OCI-LY7 (cell line): ENCODE data around the gene THOC1.

ENCODE experiments used
- EZH2phosphoT487 ChIP-seq: fragments of 200-600 bp; sonication (generic); IDR thresholded peaks from 2 replicates; pipeline ENCODE4 v1.6.1; 2018; ENCODE audit warnings: low read depth, borderline replicate concordance, mild to moderate bottlenecking, mixed run types, antibody characterized with exemption, low read length, moderate library complexity, mixed read lengths
- TF ChIP-seq, protein P1 (sequence below): fragments of 200-600 bp; sonication (generic); conservative IDR thresholded peaks from 2 replicates; pipeline ENCODE4 v1.5.1; 2014; ENCODE audit warnings: mild to moderate bottlenecking, antibody characterized with exemption, low read length, moderate library complexity, mixed read lengths

DNA sequence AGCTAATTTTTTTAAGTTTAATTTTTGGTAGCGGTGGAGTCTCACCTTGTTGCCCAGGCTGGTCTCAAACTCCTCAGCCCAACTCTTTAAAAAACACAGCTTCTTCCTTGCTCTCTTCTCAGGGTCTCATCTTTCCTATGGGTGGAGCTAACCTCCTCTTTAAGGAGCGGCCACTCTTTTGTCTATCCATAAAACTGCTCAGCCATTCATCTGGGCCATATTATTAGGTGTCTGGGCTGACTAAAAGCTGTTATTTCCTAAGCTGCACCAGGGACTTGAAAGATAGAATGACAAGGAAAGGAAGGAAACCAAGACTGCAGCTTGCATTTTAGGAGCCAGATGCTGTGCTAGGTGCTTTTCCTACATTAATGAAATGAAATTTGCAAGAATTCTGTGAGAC, 35.8 kb upstream of the THOC1 start:
- TF ChIP-seq, protein P1, sequence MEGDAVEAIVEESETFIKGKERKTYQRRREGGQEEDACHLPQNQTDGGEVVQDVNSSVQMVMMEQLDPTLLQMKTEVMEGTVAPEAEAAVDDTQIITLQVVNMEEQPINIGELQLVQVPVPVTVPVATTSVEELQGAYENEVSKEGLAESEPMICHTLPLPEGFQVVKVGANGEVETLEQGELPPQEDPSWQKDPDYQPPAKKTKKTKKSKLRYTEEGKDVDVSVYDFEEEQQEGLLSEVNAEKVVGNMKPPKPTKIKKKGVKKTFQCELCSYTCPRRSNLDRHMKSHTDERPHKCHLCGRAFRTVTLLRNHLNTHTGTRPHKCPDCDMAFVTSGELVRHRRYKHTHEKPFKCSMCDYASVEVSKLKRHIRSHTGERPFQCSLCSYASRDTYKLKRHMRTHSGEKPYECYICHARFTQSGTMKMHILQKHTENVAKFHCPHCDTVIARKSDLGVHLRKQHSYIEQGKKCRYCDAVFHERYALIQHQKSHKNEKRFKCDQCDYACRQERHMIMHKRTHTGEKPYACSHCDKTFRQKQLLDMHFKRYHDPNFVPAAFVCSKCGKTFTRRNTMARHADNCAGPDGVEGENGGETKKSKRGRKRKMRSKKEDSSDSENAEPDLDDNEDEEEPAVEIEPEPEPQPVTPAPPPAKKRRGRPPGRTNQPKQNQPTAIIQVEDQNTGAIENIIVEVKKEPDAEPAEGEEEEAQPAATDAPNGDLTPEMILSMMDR = no peak
- TF ChIP-seq EZH2phosphoT487 = no peak
